GM12892 (cell line): ENCODE data around the gene ALPG.
"Not testable (repeated sequence)": the region's sequence is repeated elsewhere in the genome, so short reads cannot be mapped to it uniquely, and the experiment has no call there.

Experiments used
- POLR2A ChIP-seq: IDR thresholded peaks from 2 replicates; pipeline ENCODE4 v1.6.1; 2011; ENCODE audit warnings: low read depth, low read length, control low read depth
- POLR2AphosphoS5 ChIP-seq: IDR thresholded peaks from 2 replicates; pipeline ENCODE4 v1.6.1; 2011; ENCODE audit warnings: low read depth, low read length, control low read depth
- TAF1 ChIP-seq: IDR thresholded peaks from 2 replicates; pipeline ENCODE4 v1.6.1; 2011; ENCODE audit warnings: low read depth, mild to moderate bottlenecking, control low read depth, low read length, borderline replicate concordance

DNA sequence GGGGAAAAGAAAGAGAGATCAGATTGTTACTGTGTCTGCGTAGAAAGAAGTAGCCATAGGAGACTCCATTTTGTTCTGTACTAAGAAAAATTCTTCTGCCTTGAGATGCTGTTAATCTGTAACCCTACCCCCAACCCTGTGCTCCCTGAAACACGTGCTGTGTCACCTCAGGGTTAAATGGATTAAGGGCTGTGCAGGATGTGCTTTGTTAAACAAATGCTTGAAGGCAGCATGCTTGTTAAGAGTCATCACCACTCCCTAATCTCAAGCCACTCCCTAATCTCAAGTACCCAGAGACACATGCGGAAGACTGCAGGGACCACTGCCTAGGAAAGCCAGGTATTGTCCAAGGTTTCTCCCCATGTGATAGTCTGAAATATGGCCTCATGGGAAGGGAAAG lies 16.4 kb downstream of the ALPG start:
- not testable (repeated sequence) for TF ChIP-seq POLR2A, TAF1, POLR2AphosphoS5
